ENCODE results near the gene NDOR1. TPM values are rescaled to one million over a fixed set of nuclear protein-coding genes. Genes with fewer than 3 reads are reported as not detected.

Gene NDOR1
- total RNA-seq, 2 experiments from 2014 or later, result 27.0 to 27.8 TPM

- ChIA-PET CTCF (interaction anchor here (0.7 to 1.0 kb wide), 2 partner anchors 75 to 224 kb away, joined by 3 to 4 read pairs; no protein-coding TSS in a partner anchor), POLR2A (no interaction called here)
- Mint-ChIP-seq H3K27me3 (no peaks in the 10 kb centered on the region), H3K36me3 (ENCODE audit: low read depth) (peaks cover 4% of the 10 kb centered on the region), H3K4me3 (no peak overlapping the region), H3K9me3 (ENCODE audit: low read depth) (no peaks in the 10 kb centered on the region), H3K27ac (no peak overlapping the region), H3K4me1 (peaks cover 10% of the 10 kb centered on the region)
- intact Hi-C loops (cut with DNase I, micrococcal nuclease), result no loop called here
- no peak for ATAC-seq
- DNase-seq, result no peak
Measured at GRCh38 chr9:137194909-137195308, 10.6 kb upstream of the NDOR1 start.

GRCh38 chr9:137195525-137196220, 9.8 kb upstream of the NDOR1 start:
- no peaks in the 10 kb centered on the region for H3K9me3 Mint-ChIP-seq (ENCODE audit: low read depth)
- POLR2A ChIA-PET, result no interaction called here
- H3K4me3 Mint-ChIP-seq, result no peak overlapping the region
- peaks cover 7% of the 10 kb centered on the region for H3K4me1 Mint-ChIP-seq
- DNase-seq (no peak), ATAC-seq (no peak)
- H3K27ac Mint-ChIP-seq, result no peak overlapping the region
- CTCF ChIA-PET, result interaction anchor here (0.5 to 1.0 kb wide), 3 partner anchors 45 to 223 kb away, joined by 3 to 4 read pairs (median 3); no protein-coding TSS in a partner anchor
- intact Hi-C loops (cut with DNase I, micrococcal nuclease), result no loop called here
- no peaks in the 10 kb centered on the region for H3K27me3 Mint-ChIP-seq
- H3K36me3 Mint-ChIP-seq (ENCODE audit: low read depth), result peaks cover 1% of the 10 kb centered on the region

GRCh38 chr9:137198051-137198901, 7.2 kb upstream of the NDOR1 start:
- H3K36me3 Mint-ChIP-seq (ENCODE audit: low read depth), result no peaks in the 10 kb centered on the region
- no peak for DNase-seq
- peak overlapping the region; percentile 33 for H3K4me3 Mint-ChIP-seq
- POLR2A ChIA-PET, result interaction anchor here (1.0 kb wide), 1 partner anchor 46 kb away, joined by 3 read pairs; no protein-coding TSS in a partner anchor
- CTCF ChIA-PET, result interaction anchor here (0.5 kb wide), 1 partner anchor 527 kb away, joined by 3 read pairs; no protein-coding TSS in a partner anchor
- H3K27me3 Mint-ChIP-seq, result no peaks in the 10 kb centered on the region
- no peaks in the 10 kb centered on the region for H3K9me3 Mint-ChIP-seq (ENCODE audit: low read depth)
- peaks cover 20% of the 10 kb centered on the region for H3K4me1 Mint-ChIP-seq
- no peak for ATAC-seq
- no peak overlapping the region for H3K27ac Mint-ChIP-seq
- intact Hi-C loops (cut with DNase I, micrococcal nuclease), result no loop called here

GRCh38 chr9:137198902-137199283, 6.6 kb upstream of the NDOR1 start:
- DNase-seq, result no peak
- Mint-ChIP-seq H3K4me3 (peak overlapping the region; percentile 72), H3K4me1 (peaks cover 22% of the 10 kb centered on the region), H3K9me3 (ENCODE audit: low read depth) (no peaks in the 10 kb centered on the region), H3K36me3 (ENCODE audit: low read depth) (no peaks in the 10 kb centered on the region), H3K27me3 (no peaks in the 10 kb centered on the region), H3K27ac (no peak overlapping the region)
- ChIA-PET POLR2A (interaction anchor here (1.0 kb wide), 1 partner anchor 45 kb away, joined by 3 read pairs; no protein-coding TSS in a partner anchor), CTCF (interaction anchor here (0.5 kb wide), 1 partner anchor 527 kb away, joined by 3 read pairs; no protein-coding TSS in a partner anchor)
- ATAC-seq, result no peak
- intact Hi-C loops (cut with DNase I, micrococcal nuclease), result no loop called here

- intact Hi-C loops (cut with DNase I, micrococcal nuclease), result loop anchor here (1.0 to 5.0 kb wide), 13 partner anchors 11 to 716 kb away; partner anchors contain the start of genes ANAPC2 (in 2 of the 2), SSNA1 (in 2 of the 2), ABCA2 (in 1 of the 2) and EXD3 (in 1 of the 2)
- Mint-ChIP-seq H3K9me3 (ENCODE audit: low read depth) (no peaks in the 10 kb centered on the region), H3K27me3 (no peaks in the 10 kb centered on the region), H3K27ac (no peak overlapping the region), H3K4me3 (peak overlapping the region; percentile 72), H3K4me1 (peaks cover 29% of the 10 kb centered on the region), H3K36me3 (ENCODE audit: low read depth) (no peaks in the 10 kb centered on the region)
- DNase-seq, result no peak
- ATAC-seq, result no peak
- POLR2A ChIA-PET, result no interaction called here
- CTCF ChIA-PET, result no interaction called here
Measured at GRCh38 chr9:137199411-137200121, 5.9 kb upstream of the NDOR1 start.

GRCh38 chr9:137200311-137201204, 4.9 kb upstream of the NDOR1 start, which contains the start of gene TPRN:
TSS of gene TPRN (minus strand) at chr9:137200741. CDS start at chr9:137200711, 30 bp downstream.
- DNase-seq (peak; percentile 99), ATAC-seq (peak; percentile 99)
- peaks cover 29% of the 10 kb centered on the region for H3K4me1 Mint-ChIP-seq
- intact Hi-C loops (cut with DNase I, micrococcal nuclease), result loop anchor here (1.0 to 5.0 kb wide), 13 partner anchors 12 to 717 kb away; partner anchors contain the start of genes ANAPC2 (in 2 of the 2), SSNA1 (in 2 of the 2), ABCA2 (in 1 of the 2) and EXD3 (in 1 of the 2)
- CTCF ChIA-PET, result interaction anchor here (0.7 to 1.1 kb wide), 7 partner anchors 10 to 114 kb away, joined by 3 to 5 read pairs (median 4); partner anchors contain the start of genes MAN1B1, NELFB, RNF224 and TUBB4B
- peaks cover 1% of the 10 kb centered on the region for H3K36me3 Mint-ChIP-seq (ENCODE audit: low read depth)
- peak within 1 kb of the TSS; percentile 76 for H3K27ac Mint-ChIP-seq
- H3K4me3 Mint-ChIP-seq, result peak within 1 kb of the TSS; percentile 79
- no peaks in the 10 kb centered on the region for H3K27me3 Mint-ChIP-seq
- POLR2A ChIA-PET, result interaction anchor here (0.5 to 1.2 kb wide), 7 partner anchors 12 to 425 kb away, joined by 3 to 8 read pairs (median 4); partner anchors contain the start of genes SSNA1 and TUBB4B
- no peaks in the 10 kb centered on the region for H3K9me3 Mint-ChIP-seq (ENCODE audit: low read depth)

GRCh38 chr9:137201205-137201868, 4.2 kb upstream of the NDOR1 start:
- no peaks in the 10 kb centered on the region for H3K9me3 Mint-ChIP-seq (ENCODE audit: low read depth)
- H3K4me1 Mint-ChIP-seq, result peaks cover 30% of the 10 kb centered on the region
- CTCF ChIA-PET, result interaction anchor here (0.7 to 1.3 kb wide), 9 partner anchors 10 to 115 kb away, joined by 3 to 5 read pairs (median 4); partner anchors contain the start of genes ANAPC2, MAN1B1, NELFB and RNF224
- peak overlapping the region; percentile 76 for H3K27ac Mint-ChIP-seq
- DNase-seq (no peak), ATAC-seq (no peak)
- intact Hi-C loops (cut with DNase I, micrococcal nuclease), result loop anchor here in 1 of 2 experiments (5.0 kb wide), 1 partner anchor 314 kb away; the partner anchor contains the start of gene TRAF2
- POLR2A ChIA-PET, result interaction anchor here (0.5 to 1.2 kb wide), 7 partner anchors 12 to 424 kb away, joined by 3 to 8 read pairs (median 4); partner anchors contain the start of genes SSNA1 and TUBB4B
- H3K36me3 Mint-ChIP-seq (ENCODE audit: low read depth), result peaks cover 4% of the 10 kb centered on the region
- H3K27me3 Mint-ChIP-seq, result no peaks in the 10 kb centered on the region
- H3K4me3 Mint-ChIP-seq, result peak overlapping the region; percentile 79

- DNase-seq (no peak), ATAC-seq (no peak)
- ChIA-PET CTCF (interaction anchor here (1.9 kb wide), 1 partner anchor 34 kb away, joined by 5 read pairs; no protein-coding TSS in a partner anchor), POLR2A (no interaction called here)
- Mint-ChIP-seq H3K9me3 (ENCODE audit: low read depth) (no peaks in the 10 kb centered on the region), H3K27ac (no peak overlapping the region), H3K36me3 (ENCODE audit: low read depth) (peaks cover 14% of the 10 kb centered on the region), H3K4me1 (peaks cover 43% of the 10 kb centered on the region), H3K4me3 (no peak overlapping the region), H3K27me3 (no peaks in the 10 kb centered on the region)
- intact Hi-C loops (cut with DNase I, micrococcal nuclease), result loop anchor here in 1 of 2 experiments (5.0 kb wide), 1 partner anchor 316 kb away; the partner anchor contains the start of gene TRAF2
Measured at GRCh38 chr9:137202966-137203365, 2.5 kb upstream of the NDOR1 start.

GRCh38 chr9:137204731-137205125, 772 bp upstream of the NDOR1 start:
- H3K27ac Mint-ChIP-seq, result peak overlapping the region; percentile 93
- peaks cover 18% of the 10 kb centered on the region for H3K36me3 Mint-ChIP-seq (ENCODE audit: low read depth)
- no peak for ATAC-seq
- peaks cover 39% of the 10 kb centered on the region for H3K4me1 Mint-ChIP-seq
- intact Hi-C loops (cut with DNase I, micrococcal nuclease), result loop anchor here (1.0 to 5.0 kb wide), 9 partner anchors 15 to 317 kb away; partner anchors contain the start of genes TUBB4B (in 2 of the 2), ANAPC2 (in 1 of the 2), DPP7 (in 1 of the 2) and NELFB (in 1 of the 2)
- ChIA-PET CTCF (interaction anchor here (0.6 to 2.4 kb wide), 5 partner anchors 18 to 363 kb away, joined by 3 to 11 read pairs (median 5); partner anchors contain the start of genes RNF208 and RNF224), POLR2A (interaction anchor here (0.7 to 1.0 kb wide), 2 partner anchors 50 to 121 kb away, joined by 3 read pairs; partner anchors contain the start of gene NELFB)
- H3K9me3 Mint-ChIP-seq (ENCODE audit: low read depth), result no peaks in the 10 kb centered on the region
- no peak for DNase-seq
- no peaks in the 10 kb centered on the region for H3K27me3 Mint-ChIP-seq
- H3K4me3 Mint-ChIP-seq, result peak overlapping the region; percentile 93
